BLaER1 (cell line): Measurements from ENCODE around the gene MYO1E.
"Not testable (repeated sequence)": the region's sequence is repeated elsewhere in the genome, so short reads cannot be mapped to it uniquely, and the experiment has no call there.

Source experiments
- H3K27ac ChIP-seq: shearing (Covaris generic); formaldehyde crosslinking; 2 replicates; pipeline ENCODE4 v1.8.1; 2022
- H3K27me3 ChIP-seq: shearing (Covaris generic); formaldehyde crosslinking; 2 replicates; pipeline ENCODE4 v1.8.1; 2022
- H3K36me3 ChIP-seq: shearing (Covaris generic); formaldehyde crosslinking; 2 replicates; pipeline ENCODE4 v1.8.1; 2022
- H3K4me1 ChIP-seq: shearing (Covaris generic); formaldehyde crosslinking; 2 replicates; pipeline ENCODE4 v1.8.1; 2022
- H3K4me2 ChIP-seq: shearing (Covaris generic); formaldehyde crosslinking; 2 replicates; pipeline ENCODE4 v1.8.1; 2022
- H3K4me3 ChIP-seq: shearing (Covaris generic); formaldehyde crosslinking; 2 replicates; pipeline ENCODE4 v1.8.1; 2022
- H3K9ac ChIP-seq: shearing (Covaris generic); formaldehyde crosslinking; 2 replicates; pipeline ENCODE4 v1.8.1; 2022
- H3K9me3 ChIP-seq: shearing (Covaris generic); formaldehyde crosslinking; 2 replicates; pipeline ENCODE4 v1.8.1; 2022
- H4K20me1 ChIP-seq: shearing (Covaris generic); formaldehyde crosslinking; 2 replicates; pipeline ENCODE4 v1.8.1; 2022
- Cebpa-rat ChIP-seq: shearing (Covaris generic); IDR thresholded peaks from 2 replicates; pipeline ENCODE4 v1.8.1; 2022

The MYO1E gene

GRCh38 chr15:59339252-59339672, 33.4 kb downstream of the MYO1E start:
- H3K36me3 ChIP-seq = no peaks in the 10 kb centered on the region
- no peak overlapping the region for H3K4me3 ChIP-seq
- no peak overlapping the region for H3K9ac ChIP-seq
- H3K4me1 ChIP-seq = no peaks in the 10 kb centered on the region
- no peak overlapping the region for H3K27ac ChIP-seq
- no peak for TF ChIP-seq Cebpa-rat
- H3K4me2 ChIP-seq = no peak overlapping the region
- no peaks in the 10 kb centered on the region for H4K20me1 ChIP-seq
- 0 out of 2 replicates have a peak, but pooled peaks cover 5% of the 10 kb centered on the region for H3K9me3 ChIP-seq
- H3K27me3 ChIP-seq = no peaks in the 10 kb centered on the region

- H3K9ac ChIP-seq = no peak overlapping the region
- H3K27me3 ChIP-seq = no peaks in the 10 kb centered on the region
- 0 out of 2 replicates have a peak, but pooled peaks cover 5% of the 10 kb centered on the region for H3K9me3 ChIP-seq
- H4K20me1 ChIP-seq = no peaks in the 10 kb centered on the region
- no peak overlapping the region for H3K27ac ChIP-seq
- TF ChIP-seq Cebpa-rat = no peak
- H3K36me3 ChIP-seq = no peaks in the 10 kb centered on the region
- H3K4me1 ChIP-seq = no peaks in the 10 kb centered on the region
- no peak overlapping the region for H3K4me2 ChIP-seq
- no peak overlapping the region for H3K4me3 ChIP-seq
Measured at GRCh38 chr15:59338414-59338813, 34.3 kb downstream of the MYO1E start.

- not testable (repeated sequence) for H3K4me1 ChIP-seq, H4K20me1 ChIP-seq, H3K9me3 ChIP-seq, H3K27me3 ChIP-seq, H3K27ac ChIP-seq, H3K4me2 ChIP-seq, H3K4me3 ChIP-seq, H3K9ac ChIP-seq, H3K36me3 ChIP-seq
Measured at GRCh38 chr15:59336725-59337124, 35.9 kb downstream of the MYO1E start.

DNA sequence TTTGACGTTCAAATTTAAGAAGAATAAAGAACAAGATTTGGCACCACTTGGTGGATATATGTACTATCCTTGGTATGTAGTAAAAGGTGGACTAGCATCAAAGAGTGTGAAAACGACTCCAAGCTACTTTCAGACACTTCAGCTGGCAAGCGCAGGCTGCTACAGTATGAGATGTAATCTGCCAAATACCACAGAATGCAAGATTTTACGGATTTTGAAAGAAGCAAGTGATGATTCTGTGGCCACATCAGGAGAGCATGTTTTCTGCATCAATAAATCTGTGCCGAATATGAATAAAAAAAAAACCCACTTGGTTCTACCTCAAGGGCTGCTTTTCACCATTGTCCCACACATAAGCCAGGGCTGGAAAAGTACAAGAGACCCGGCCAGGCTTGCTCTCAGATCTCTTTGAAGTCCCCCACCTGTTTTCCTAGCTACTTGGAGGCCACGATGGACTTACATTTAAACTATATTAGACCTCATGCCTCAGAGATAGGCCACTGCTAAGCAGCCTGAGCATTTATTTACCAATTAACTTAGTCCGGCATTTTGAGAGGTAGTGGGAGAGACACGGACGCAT, 37.4 kb downstream of the MYO1E start:
- no peak overlapping the region for H3K9ac ChIP-seq
- no peaks in the 10 kb centered on the region for H3K4me1 ChIP-seq
- TF ChIP-seq Cebpa-rat = no peak
- no peak overlapping the region for H3K27ac ChIP-seq
- no peaks in the 10 kb centered on the region for H4K20me1 ChIP-seq
- no peak overlapping the region for H3K4me3 ChIP-seq
- no peaks in the 10 kb centered on the region for H3K27me3 ChIP-seq
- no peak overlapping the region for H3K4me2 ChIP-seq
- no peaks in the 10 kb centered on the region for H3K9me3 ChIP-seq
- H3K36me3 ChIP-seq = no peaks in the 10 kb centered on the region

GRCh38 chr15:59334076-59334415, 38.6 kb downstream of the MYO1E start:
- H3K36me3 ChIP-seq = no peaks in the 10 kb centered on the region
- no peaks in the 10 kb centered on the region for H3K27me3 ChIP-seq
- H3K27ac ChIP-seq = no peak overlapping the region
- no peak overlapping the region for H3K4me2 ChIP-seq
- no peaks in the 10 kb centered on the region for H3K4me1 ChIP-seq
- no peak for TF ChIP-seq Cebpa-rat
- H4K20me1 ChIP-seq = no peaks in the 10 kb centered on the region
- no peak overlapping the region for H3K9ac ChIP-seq
- no peaks in the 10 kb centered on the region for H3K9me3 ChIP-seq
- H3K4me3 ChIP-seq = no peak overlapping the region

DNA sequence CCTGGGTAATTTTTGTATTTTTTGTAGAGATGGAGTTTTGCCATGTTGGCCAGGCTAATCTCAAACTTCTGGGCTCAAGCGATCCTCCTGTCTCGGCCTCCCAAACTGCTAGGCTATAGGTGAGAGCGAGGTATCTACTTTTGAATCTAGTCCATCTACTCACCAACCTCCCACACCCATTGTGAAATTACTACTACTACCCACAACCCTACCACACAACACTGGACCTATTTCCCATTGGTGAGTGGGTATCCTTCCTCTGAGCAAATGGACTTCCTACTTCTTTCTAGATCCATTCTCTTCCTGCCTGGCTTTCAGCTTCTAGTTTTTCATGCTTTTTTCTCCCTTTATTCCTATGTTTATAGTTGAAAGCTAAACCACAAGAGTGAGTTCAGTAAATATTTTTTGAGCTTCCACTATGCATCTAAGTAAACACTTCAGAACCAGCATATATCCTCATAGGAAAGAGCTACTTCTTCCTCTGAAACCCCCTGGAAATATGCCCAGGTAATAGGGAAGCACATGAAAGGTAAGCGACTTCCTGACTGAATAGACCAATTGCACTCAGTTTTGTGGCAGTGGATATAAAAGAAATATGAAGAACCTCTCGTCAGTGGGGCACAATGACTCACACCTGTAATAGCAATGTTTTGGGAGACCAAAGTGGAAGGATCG, 39.1 kb downstream of the MYO1E start:
- Histone ChIP-seq H3K4me2 (no peak overlapping the region), H3K36me3 (no peaks in the 10 kb centered on the region), H3K4me3 (no peak overlapping the region), H3K9ac (no peak overlapping the region), H3K27ac (no peak overlapping the region), H3K27me3 (no peaks in the 10 kb centered on the region), H3K9me3 (no peaks in the 10 kb centered on the region), H4K20me1 (no peaks in the 10 kb centered on the region), H3K4me1 (no peaks in the 10 kb centered on the region)
- TF ChIP-seq Cebpa-rat = no peak

DNA sequence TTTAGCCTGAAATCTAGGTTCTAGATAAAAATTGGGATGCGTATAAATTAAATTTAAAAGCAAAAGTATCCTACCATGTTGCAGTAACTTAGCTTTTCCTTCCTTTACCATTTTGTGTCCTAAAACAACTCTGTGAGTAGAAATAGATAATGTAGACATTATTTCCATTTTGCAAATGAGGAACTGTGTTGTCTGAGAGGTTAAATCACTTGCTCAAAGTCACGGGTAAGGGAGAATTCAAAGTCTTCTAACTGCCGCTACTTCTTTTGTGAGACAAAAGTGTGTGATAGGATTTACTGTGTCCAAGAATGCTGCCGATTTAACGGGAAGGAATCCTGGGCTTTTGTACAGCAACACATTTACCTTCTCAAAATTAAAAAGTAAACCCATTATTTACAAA, 40.7 kb downstream of the MYO1E start:
- Histone ChIP-seq H3K36me3 (no peaks in the 10 kb centered on the region), H3K4me3 (no peak overlapping the region), H3K27me3 (no peaks in the 10 kb centered on the region), H4K20me1 (no peaks in the 10 kb centered on the region), H3K9me3 (no peaks in the 10 kb centered on the region), H3K27ac (no peak overlapping the region), H3K4me1 (peaks cover 6% of the 10 kb centered on the region; the same call in 1 of the 2 replicates), H3K9ac (no peak overlapping the region), H3K4me2 (no peak overlapping the region)
- no peak for TF ChIP-seq Cebpa-rat

GRCh38 chr15:59330649-59331048, 42.0 kb downstream of the MYO1E start:
- no peak overlapping the region for H3K4me2 ChIP-seq
- H3K4me1 ChIP-seq = peaks cover 6% of the 10 kb centered on the region; the same call in 1 of the 2 replicates
- no peaks in the 10 kb centered on the region for H3K36me3 ChIP-seq
- no peak overlapping the region for H3K27ac ChIP-seq
- H3K4me3 ChIP-seq = no peak overlapping the region
- TF ChIP-seq Cebpa-rat = no peak
- no peaks in the 10 kb centered on the region for H4K20me1 ChIP-seq
- no peaks in the 10 kb centered on the region for H3K27me3 ChIP-seq
- H3K9me3 ChIP-seq = no peaks in the 10 kb centered on the region
- no peak overlapping the region for H3K9ac ChIP-seq

GRCh38 chr15:59329570-59330350, 42.9 kb downstream of the MYO1E start:
- TF ChIP-seq Cebpa-rat = no peak
- Histone ChIP-seq H3K9me3 (no peaks in the 10 kb centered on the region), H3K27me3 (no peaks in the 10 kb centered on the region), H3K4me3 (no peak overlapping the region), H3K9ac (no peak overlapping the region), H4K20me1 (no peaks in the 10 kb centered on the region), H3K36me3 (no peaks in the 10 kb centered on the region), H3K4me2 (no peak overlapping the region), H3K4me1 (peaks cover 6% of the 10 kb centered on the region; the same call in 1 of the 2 replicates), H3K27ac (no peak overlapping the region)

DNA sequence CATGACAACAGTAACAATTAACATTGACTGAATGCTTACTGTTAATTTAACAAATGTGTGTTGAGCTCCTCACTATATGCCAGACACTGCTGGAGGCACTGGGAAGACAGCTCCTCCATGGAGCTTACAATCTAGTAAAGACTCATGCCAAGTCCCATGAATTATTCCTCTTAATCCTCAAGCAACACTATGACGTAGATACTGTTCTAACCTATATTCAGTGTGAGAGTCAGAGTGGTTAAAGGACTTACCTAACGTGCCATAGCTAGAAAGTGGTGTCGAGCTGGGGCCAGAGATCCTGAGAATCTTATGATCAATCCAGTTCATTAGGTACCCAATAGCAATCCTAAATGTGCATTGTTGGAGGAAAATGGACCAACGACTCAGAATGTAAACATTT, 43.6 kb downstream of the MYO1E start:
- TF ChIP-seq Cebpa-rat = no peak
- peaks cover 6% of the 10 kb centered on the region; the same call in 1 of the 2 replicates for H3K4me1 ChIP-seq
- H3K4me2 ChIP-seq = no peak overlapping the region
- H3K9me3 ChIP-seq = no peaks in the 10 kb centered on the region
- H3K27me3 ChIP-seq = no peaks in the 10 kb centered on the region
- H3K9ac ChIP-seq = no peak overlapping the region
- no peaks in the 10 kb centered on the region for H4K20me1 ChIP-seq
- no peak overlapping the region for H3K4me3 ChIP-seq
- H3K36me3 ChIP-seq = no peaks in the 10 kb centered on the region
- H3K27ac ChIP-seq = no peak overlapping the region
